Spleen (tissue), 7 donors: ENCODE data around the gene NEUROD4.

Source experiments
- CTCF ChIP-seq, 11 experiments: fragments of 200-600 bp in 7 of 11; fragments of 450-650 bp in 4 of 11; sonication (generic) in 4 of 11; IDR thresholded peaks in 8 of 11; conservative IDR thresholded peaks in 3 of 11; 1 replicate in 7 of 11; 2 replicates in 4 of 11; pipeline versions ENCODE4 v1.4.0 to v1.8.0; 2016 to 2021; ENCODE audit warnings: antibody characterized with exemption in 11 of 11, inconsistent platforms in 4 of 11, mild to moderate bottlenecking in 1 of 11
- POLR2A ChIP-seq, 3 donors: fragments of 450-650 bp; IDR thresholded peaks; one replicate each; pipeline ENCODE4 v1.5.1; 2017; ENCODE audit warnings: antibody characterized with exemption in 3 of 3, mild to moderate bottlenecking in 1 of 3
- POLR2AphosphoS5 ChIP-seq, 3 donors: sonication (generic); formaldehyde crosslinking; IDR thresholded peaks; one replicate each; pipeline ENCODE4 v1.5.1; 2017; ENCODE audit warnings: antibody characterized with exemption in 3 of 3
- donor health status: DM: no; HTN: no; CAD: no; lungs with moderate emphysema.
- donor health status: DM: no; HTN: no; CAD: no.
- donor health status: DM: no; HTN: no; CAD: no.

DNA sequence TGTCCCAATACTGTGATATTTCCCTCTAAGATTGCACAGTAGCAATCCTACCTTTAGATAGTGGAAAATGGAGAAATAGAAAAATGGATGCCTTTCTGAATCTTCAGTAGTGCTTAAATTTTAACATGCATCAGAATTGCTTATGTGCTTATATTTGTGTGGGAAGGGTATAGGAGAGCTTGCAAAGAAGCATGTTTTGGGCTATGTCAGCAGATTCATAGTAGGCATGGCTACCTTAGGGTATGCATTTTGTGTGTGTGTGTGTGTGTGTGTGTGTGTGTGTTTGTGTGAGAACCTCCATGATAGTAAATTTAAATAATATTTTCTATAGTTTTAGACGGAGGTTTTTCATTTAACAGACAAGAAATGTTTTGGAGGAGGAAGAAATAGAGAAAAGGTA, 38.3 kb downstream of the NEUROD4 start:
- TF ChIP-seq POLR2A (IDR thresholded peaks at IDR 0.05): no peak
- TF ChIP-seq CTCF (IDR thresholded peaks at IDR 0.05 in 8 of 11, conservative IDR thresholded peaks at IDR 0.05 in 3 of 11): no peak
- no peak for TF ChIP-seq POLR2AphosphoS5 (IDR thresholded peaks at IDR 0.05)
